Tibial nerve (tissue), 4 donors: Measurements from ENCODE around the gene SLC20A1.

Experiments
- EP300 ChIP-seq, 2 donors: sonication (generic); formaldehyde crosslinking; IDR thresholded peaks; one replicate each; pipeline ENCODE4 v1.6.1; 2017; ENCODE audit warnings: antibody characterized with exemption in 2 of 2, mild to moderate bottlenecking in 1 of 2
- TF ChIP-seq, protein P1 (sequence below), 5 experiments: fragments of 200-600 bp in 3 of 5; fragments of 450-650 bp in 2 of 5; sonication (generic) in 3 of 5; IDR thresholded peaks; one replicate each; pipeline ENCODE4 v1.5.1; 2016 to 2019; ENCODE audit warnings: antibody characterized with exemption in 5 of 5, mild to moderate bottlenecking in 3 of 5, moderate library complexity in 2 of 5

DNA sequence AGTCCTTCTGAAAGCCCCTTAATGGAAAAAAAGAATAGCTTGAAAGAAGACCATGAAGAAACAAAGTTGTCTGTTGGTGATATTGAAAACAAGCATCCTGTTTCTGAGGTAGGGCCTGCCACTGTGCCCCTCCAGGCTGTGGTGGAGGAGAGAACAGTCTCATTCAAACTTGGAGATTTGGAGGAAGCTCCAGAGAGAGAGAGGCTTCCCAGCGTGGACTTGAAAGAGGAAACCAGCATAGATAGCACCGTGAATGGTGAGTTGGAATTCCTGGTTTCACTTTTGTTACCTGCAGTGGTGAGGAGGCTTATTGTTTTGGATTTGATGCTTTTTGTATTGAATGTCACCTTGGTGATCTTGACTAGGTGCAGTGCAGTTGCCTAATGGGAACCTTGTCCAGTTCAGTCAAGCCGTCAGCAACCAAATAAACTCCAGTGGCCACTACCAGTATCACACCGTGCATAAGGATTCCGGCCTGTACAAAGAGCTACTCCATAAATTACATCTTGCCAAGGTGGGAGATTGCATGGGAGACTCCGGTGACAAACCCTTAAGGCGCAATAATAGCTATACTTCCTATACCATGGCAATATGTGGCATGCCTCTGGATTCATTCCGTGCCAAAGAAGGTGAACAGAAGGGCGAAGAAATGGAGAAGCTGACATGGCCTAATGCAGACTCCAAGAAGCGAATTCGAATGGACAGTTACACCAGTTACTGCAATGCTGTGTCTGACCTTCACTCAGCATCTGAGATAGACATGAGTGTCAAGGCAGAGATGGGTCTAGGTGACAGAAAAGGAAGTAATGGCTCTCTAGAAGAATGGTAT, 13.3 kb downstream of the SLC20A1 start:
- TF ChIP-seq, protein P1, sequence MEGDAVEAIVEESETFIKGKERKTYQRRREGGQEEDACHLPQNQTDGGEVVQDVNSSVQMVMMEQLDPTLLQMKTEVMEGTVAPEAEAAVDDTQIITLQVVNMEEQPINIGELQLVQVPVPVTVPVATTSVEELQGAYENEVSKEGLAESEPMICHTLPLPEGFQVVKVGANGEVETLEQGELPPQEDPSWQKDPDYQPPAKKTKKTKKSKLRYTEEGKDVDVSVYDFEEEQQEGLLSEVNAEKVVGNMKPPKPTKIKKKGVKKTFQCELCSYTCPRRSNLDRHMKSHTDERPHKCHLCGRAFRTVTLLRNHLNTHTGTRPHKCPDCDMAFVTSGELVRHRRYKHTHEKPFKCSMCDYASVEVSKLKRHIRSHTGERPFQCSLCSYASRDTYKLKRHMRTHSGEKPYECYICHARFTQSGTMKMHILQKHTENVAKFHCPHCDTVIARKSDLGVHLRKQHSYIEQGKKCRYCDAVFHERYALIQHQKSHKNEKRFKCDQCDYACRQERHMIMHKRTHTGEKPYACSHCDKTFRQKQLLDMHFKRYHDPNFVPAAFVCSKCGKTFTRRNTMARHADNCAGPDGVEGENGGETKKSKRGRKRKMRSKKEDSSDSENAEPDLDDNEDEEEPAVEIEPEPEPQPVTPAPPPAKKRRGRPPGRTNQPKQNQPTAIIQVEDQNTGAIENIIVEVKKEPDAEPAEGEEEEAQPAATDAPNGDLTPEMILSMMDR (IDR thresholded peaks at IDR 0.05), result no peak
- TF ChIP-seq EP300 (IDR thresholded peaks at IDR 0.05), result no peak
